ENCODE results near the gene SORCS3.

SORCS3 gene

DNA sequence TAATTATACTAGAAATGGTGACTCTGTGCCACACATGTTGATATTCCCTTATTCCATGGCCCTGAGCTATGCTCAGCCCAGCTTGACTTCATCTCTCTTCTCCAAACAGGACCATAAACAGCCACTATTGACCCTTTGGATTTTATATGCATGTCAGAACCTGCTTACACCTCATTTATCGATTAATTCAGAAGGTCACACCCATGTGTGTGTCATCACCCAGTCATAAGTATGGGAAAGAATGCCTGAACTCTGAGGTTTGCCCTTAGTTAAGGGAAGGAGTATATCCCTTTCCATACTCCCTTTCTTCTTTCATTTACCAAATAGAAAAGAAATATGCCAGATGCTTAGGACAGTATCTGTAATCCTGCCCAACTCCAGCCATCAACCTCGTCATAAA lies 602.3 kb downstream of the SORCS3 start:
- Histone ChIP-seq H3K4me3 (replicated peaks; ENCODE audit: insufficient read depth, low read length) (no peak overlapping the region), H3K27ac (replicated peaks) (no peak overlapping the region), H3K27me3 (ENCODE audit: insufficient read depth, poor library complexity, severe bottlenecking) (no peaks in the 10 kb centered on the region)
- TF ChIP-seq POLR2AphosphoS5 (IDR thresholded peaks at IDR 0.05; ENCODE audit: low read depth) (no peak), GABPA (IDR thresholded peaks at IDR 0.05; ENCODE audit: low read depth) (no peak), SPI1 (IDR thresholded peaks at IDR 0.05; ENCODE audit: borderline replicate concordance, low read depth) (no peak)
- TF ChIP-seq, protein P1, sequence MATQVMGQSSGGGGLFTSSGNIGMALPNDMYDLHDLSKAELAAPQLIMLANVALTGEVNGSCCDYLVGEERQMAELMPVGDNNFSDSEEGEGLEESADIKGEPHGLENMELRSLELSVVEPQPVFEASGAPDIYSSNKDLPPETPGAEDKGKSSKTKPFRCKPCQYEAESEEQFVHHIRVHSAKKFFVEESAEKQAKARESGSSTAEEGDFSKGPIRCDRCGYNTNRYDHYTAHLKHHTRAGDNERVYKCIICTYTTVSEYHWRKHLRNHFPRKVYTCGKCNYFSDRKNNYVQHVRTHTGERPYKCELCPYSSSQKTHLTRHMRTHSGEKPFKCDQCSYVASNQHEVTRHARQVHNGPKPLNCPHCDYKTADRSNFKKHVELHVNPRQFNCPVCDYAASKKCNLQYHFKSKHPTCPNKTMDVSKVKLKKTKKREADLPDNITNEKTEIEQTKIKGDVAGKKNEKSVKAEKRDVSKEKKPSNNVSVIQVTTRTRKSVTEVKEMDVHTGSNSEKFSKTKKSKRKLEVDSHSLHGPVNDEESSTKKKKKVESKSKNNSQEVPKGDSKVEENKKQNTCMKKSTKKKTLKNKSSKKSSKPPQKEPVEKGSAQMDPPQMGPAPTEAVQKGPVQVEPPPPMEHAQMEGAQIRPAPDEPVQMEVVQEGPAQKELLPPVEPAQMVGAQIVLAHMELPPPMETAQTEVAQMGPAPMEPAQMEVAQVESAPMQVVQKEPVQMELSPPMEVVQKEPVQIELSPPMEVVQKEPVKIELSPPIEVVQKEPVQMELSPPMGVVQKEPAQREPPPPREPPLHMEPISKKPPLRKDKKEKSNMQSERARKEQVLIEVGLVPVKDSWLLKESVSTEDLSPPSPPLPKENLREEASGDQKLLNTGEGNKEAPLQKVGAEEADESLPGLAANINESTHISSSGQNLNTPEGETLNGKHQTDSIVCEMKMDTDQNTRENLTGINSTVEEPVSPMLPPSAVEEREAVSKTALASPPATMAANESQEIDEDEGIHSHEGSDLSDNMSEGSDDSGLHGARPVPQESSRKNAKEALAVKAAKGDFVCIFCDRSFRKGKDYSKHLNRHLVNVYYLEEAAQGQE (IDR thresholded peaks at IDR 0.05; ENCODE audit: insufficient replicate concordance, low read depth): no peak
- TF ChIP-seq, protein P2, sequence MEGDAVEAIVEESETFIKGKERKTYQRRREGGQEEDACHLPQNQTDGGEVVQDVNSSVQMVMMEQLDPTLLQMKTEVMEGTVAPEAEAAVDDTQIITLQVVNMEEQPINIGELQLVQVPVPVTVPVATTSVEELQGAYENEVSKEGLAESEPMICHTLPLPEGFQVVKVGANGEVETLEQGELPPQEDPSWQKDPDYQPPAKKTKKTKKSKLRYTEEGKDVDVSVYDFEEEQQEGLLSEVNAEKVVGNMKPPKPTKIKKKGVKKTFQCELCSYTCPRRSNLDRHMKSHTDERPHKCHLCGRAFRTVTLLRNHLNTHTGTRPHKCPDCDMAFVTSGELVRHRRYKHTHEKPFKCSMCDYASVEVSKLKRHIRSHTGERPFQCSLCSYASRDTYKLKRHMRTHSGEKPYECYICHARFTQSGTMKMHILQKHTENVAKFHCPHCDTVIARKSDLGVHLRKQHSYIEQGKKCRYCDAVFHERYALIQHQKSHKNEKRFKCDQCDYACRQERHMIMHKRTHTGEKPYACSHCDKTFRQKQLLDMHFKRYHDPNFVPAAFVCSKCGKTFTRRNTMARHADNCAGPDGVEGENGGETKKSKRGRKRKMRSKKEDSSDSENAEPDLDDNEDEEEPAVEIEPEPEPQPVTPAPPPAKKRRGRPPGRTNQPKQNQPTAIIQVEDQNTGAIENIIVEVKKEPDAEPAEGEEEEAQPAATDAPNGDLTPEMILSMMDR (IDR thresholded peaks at IDR 0.05; ENCODE audit: insufficient read depth, low read length): no peak
- DNase-seq (ENCODE audit: low read depth in 1 of 2, low spot score in 1 of 2): no peak

GRCh38 chr10:105243825-105244224 lies 602.7 kb downstream of the SORCS3 start:
- TF ChIP-seq GABPA (IDR thresholded peaks at IDR 0.05; ENCODE audit: low read depth) (no peak), SPI1 (IDR thresholded peaks at IDR 0.05; ENCODE audit: borderline replicate concordance, low read depth) (no peak), POLR2AphosphoS5 (IDR thresholded peaks at IDR 0.05; ENCODE audit: low read depth) (no peak)
- TF ChIP-seq, protein P2 (IDR thresholded peaks at IDR 0.05; ENCODE audit: insufficient read depth, low read length): no peak
- TF ChIP-seq, protein P1 (IDR thresholded peaks at IDR 0.05; ENCODE audit: insufficient replicate concordance, low read depth): no peak
- Histone ChIP-seq H3K27me3 (ENCODE audit: insufficient read depth, poor library complexity, severe bottlenecking) (no peaks in the 10 kb centered on the region), H3K27ac (replicated peaks) (no peak overlapping the region), H3K4me3 (replicated peaks; ENCODE audit: insufficient read depth, low read length) (no peak overlapping the region)
- no peak for DNase-seq (ENCODE audit: low read depth in 1 of 2, low spot score in 1 of 2)

DNA sequence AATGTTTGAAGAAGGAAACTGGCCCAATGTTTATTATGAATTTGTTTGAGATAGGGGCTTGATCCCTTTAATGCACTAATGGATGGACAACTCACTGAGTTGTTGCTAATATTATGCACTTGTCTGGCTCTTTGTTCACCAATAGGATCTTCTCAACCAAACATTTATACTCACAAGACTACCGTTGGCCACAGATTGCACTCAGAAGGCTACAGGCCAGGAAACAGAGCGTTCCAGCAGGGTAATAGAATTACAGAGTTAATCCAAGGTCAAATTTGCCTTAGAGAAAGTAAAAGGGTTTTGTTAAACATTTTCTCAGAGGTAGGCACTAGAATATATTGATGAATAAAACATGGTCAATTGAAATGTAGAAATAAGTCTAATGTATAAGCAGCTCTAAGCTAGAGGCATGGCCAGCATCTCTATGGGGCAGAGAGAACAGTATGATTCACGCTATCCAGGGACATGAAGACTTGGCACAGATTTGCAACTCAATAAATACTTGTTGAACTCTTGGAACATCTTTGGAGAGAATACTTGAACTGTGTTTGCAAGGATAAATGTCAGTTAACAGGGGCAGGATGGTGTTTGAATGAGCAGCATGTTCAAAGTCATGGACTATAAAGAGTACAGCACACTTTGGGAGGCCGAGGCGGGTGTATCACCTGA lies 606.9 kb downstream of the SORCS3 start:
- DNase-seq (ENCODE audit: low read depth in 1 of 2, low spot score in 1 of 2): no peak
- no peaks in the 10 kb centered on the region for H3K27me3 ChIP-seq (ENCODE audit: insufficient read depth, poor library complexity, severe bottlenecking)
- H3K4me3 ChIP-seq (replicated peaks; ENCODE audit: insufficient read depth, low read length): no peak overlapping the region
- TF ChIP-seq POLR2AphosphoS5 (IDR thresholded peaks at IDR 0.05; ENCODE audit: low read depth) (no peak), GABPA (IDR thresholded peaks at IDR 0.05; ENCODE audit: low read depth) (no peak), SPI1 (IDR thresholded peaks at IDR 0.05; ENCODE audit: borderline replicate concordance, low read depth) (no peak)
- TF ChIP-seq, protein P1 (IDR thresholded peaks at IDR 0.05; ENCODE audit: insufficient replicate concordance, low read depth): no peak
- TF ChIP-seq, protein P2 (IDR thresholded peaks at IDR 0.05; ENCODE audit: insufficient read depth, low read length): no peak
- no peak overlapping the region for H3K27ac ChIP-seq (replicated peaks)

Measured in HL-60 (cell line).